NOMO-1 treated with dmso at 0.1 percent for 144 hours (cell line): ENCODE results near the gene KERA.
"Not testable (repeated sequence)": the region's sequence is repeated elsewhere in the genome, so short reads cannot be mapped to it uniquely, and the experiment has no call there.

Source experiments
- DNase-seq: peaks from one replicate; lab custom pipeline; 2025; ENCODE audit not compliant: unreplicated experiment; lab: John Stamatoyannopoulos, UW

Gene KERA

DNA sequence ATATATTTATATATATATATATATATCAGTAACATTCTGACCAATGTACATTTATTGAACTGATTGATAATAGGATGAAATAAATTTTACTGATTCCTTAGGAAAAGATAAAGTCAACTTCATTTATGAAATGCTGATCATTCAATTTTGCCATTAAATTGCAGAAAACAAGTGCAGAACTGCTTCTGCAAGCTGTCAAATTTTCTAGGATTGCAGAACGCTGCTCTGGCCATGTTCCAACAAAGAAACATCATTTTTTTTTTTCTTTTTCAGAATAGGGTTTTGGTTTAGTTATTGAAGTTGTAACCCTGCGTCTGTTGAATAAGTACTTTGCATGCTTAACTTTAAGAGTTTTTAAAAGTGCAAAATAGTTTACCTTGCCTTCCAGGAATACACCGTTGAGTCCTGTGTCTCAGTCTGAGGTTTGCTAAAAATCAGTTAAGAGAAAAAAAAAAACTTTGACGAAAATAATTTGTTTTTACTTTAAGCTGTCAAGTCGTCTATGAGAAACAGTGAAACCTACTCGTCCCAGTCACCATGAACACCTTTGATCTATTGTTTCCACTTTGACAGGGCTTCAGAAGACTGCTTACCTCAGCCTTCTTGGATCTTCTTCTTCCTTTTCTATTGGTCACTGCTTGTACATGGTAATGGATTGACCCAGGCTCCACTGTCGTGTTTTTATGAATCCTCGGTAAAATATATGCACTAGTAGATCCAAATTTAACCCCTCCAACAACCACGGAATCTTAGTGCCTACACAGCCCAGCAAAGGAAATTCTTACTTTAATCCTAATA is at the start of gene KERA:
Gene KERA (minus strand): TSS at position 657 of the 798 bp plus-strand sequence. CDS start 1,743 bp downstream, outside the sequence.
- no peak for DNase-seq

- no peak for DNase-seq
Observed at GRCh38 chr12:91106283-91106682, 48.5 kb upstream of the KERA start.

GRCh38 chr12:91105807-91106206 is 48.0 kb upstream of the KERA start:
- DNase-seq: no peak

- DNase-seq: no peak
Observed at GRCh38 chr12:91104812-91105466, 47.1 kb upstream of the KERA start.

DNA sequence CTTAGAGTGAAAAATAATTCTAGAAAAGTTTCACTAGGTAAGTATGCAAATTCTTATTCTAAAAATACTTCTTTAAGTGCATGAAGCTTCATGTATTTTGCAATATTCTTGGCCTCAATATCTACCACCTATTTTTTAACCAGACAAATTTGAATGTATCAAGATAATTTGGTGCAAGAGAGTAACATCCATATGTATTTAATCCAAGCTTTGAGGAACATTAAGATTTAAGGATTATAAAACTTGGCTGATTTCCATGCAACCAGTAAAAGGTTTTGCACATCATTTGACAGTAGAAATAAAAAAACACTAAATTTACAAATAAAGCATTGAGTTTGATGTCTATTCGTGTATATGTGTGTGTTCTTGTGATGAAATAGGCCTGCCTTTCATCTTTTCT is 45.8 kb upstream of the KERA start:
- DNase-seq: no peak

DNA sequence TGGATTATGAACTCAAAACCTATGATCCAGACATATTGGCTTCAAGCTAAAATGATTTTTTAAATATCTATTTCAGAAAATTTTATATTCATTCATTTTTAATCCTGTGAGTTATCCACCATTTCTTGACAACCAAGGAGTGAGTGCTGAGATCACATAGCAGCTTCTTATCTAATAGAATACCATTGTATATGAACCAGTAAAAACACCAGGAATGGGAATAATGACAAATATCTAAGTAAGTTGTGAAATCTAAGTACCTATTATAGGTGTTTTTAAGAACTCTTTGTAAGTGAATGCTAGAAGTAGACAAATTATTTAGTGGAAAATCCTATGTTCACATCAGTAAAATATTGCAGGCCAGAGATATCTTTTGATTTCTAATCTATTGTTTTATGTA is 45.3 kb upstream of the KERA start:
- DNase-seq: no peak

DNA sequence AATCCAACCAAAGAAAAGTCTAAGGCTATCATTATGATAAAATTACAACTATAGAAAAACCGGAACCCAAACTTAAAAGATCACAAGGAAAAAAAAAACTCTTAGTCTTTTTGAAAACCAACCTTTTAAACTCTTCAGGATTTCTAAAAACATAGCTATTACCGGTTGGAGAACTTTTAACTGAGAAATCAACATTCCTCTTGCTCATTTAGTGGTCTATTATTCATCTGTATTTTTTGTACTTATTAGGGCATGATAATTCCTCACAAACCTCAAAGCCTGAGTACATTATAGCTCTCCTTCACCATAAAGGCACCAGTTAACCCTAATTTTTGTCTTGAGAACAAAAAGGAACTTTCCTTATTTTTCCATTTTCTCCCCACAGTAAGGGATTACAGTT is 43.1 kb upstream of the KERA start:
- no peak for DNase-seq

- DNase-seq: no peak
Observed at GRCh38 chr12:91099836-91100235, 42.0 kb upstream of the KERA start.

- DNase-seq: no peak
Observed at GRCh38 chr12:91099341-91099740, 41.5 kb upstream of the KERA start.

DNA sequence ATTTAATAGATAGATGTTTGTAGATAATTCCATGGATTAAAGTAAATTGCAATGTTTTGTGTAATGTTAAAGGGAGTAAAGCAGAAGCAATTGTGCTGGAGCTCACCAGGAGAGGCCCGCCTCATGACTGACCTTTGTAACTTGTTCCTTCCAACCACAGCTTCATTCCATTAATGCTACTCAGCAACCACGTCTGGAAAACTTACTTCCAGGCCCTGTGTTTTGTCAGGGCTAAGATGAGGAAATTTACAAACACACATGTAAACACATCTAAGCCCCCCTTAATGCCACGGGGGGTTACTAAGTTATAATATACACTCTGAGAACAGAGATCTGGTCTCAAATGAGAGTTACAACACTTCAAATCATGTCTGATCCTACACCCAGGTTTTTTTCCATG is 41.1 kb upstream of the KERA start:
- DNase-seq: no peak

- DNase-seq: no peak
Observed at GRCh38 chr12:91098461-91098860, 40.6 kb upstream of the KERA start.

GRCh38 chr12:91094957-91095356 is 37.1 kb upstream of the KERA start:
- DNase-seq: no peak

DNA sequence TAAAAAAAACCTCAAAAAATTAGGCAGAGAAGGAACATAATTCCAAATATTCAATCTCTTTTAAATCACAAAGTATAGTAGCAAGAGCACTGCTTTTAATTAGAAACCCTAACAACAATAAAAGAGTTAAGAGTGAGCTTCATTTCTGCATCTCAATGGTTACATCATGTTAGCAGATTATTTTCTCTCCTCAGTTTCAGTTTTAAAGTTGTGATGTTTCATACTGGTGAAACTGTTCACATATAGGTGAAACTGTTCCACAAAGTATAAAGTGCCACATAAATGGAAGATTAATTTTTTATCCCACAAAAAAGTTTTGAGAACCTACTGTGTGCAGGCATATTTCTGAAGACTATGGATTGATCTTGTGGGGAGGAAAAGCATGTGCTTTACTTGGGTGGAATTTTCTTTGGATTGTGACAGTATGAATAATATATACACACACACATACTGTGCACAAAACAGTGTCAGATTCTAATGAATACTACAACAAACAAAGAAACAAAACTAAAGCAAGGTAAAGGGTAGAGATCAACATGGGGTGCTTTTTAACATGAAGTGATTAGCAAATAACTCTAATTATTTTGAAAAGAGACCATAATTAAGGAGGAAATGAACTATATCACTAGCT is 36.3 kb upstream of the KERA start:
- no peak for DNase-seq

- no peak for DNase-seq
Observed at GRCh38 chr12:91093341-91093740, 35.5 kb upstream of the KERA start.

- no peak for DNase-seq
Observed at GRCh38 chr12:91091916-91092715, 34.3 kb upstream of the KERA start.

DNA sequence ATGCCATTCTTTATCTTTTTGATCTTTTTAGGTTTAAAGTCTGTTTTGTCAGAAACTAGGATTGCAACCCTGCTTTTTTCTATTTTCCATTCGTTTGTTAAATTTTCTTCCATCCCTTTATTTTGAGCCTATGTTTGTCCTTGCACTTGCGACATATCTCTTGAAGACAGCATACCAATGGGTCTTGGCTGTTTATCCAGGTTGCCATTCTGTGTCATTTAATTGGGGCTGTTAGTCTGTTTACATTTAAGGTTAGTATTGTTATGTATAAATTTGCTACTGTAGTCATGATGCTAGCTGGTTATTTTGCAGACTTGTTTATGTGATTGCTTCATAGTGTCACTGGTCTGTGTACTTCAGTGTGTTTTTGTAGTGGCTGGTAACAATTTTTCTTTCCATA is 32.1 kb upstream of the KERA start:
- DNase-seq: not testable (repeated sequence)

GRCh38 chr12:91080041-91080440 is 22.2 kb upstream of the KERA start:
- DNase-seq: no peak

GRCh38 chr12:91078501-91078900 is 20.7 kb upstream of the KERA start:
- no peak for DNase-seq

- no peak for DNase-seq
Observed at GRCh38 chr12:91077228-91077954, 19.6 kb upstream of the KERA start.

- no peak for DNase-seq
Observed at GRCh38 chr12:91074851-91075250, 17.0 kb upstream of the KERA start.
